HepG2 (cell line): ENCODE data around the gene SSC5D. TPM values are rescaled to one million over a fixed set of nuclear protein-coding genes. Genes with fewer than 3 reads are reported as not detected.

ENCODE experiments used
- ATAC-seq: fragments of 200-7000 bp; cut with Tn5 transposase; 3 replicates; pipeline ENCODE4 v1.9.1; 2020; ENCODE audit warnings: mild to moderate bottlenecking, moderate library complexity
- BruUV-seq: library from RNA; stranded (reverse); fragments of 400-500 nt; replicated peaks from 2 replicates; lab custom pipeline; 2021; lab: Mats Ljungman, UMichigan
- CTCF ChIA-PET: fragments of 300-600 bp; formaldehyde crosslinking; extraction: SDS; loops from one replicate; lab custom pipeline; 2021; ENCODE audit warnings: low total read pairs, inconsistent platforms, low intra/inter-chr PET ratio; lab: Yijun Ruan, JAX
- POLR2A ChIA-PET: fragments of 350-600 bp; sonication (Branson Sonifier 250); formaldehyde crosslinking; loops from one replicate; lab custom pipeline; 2020; ENCODE audit warnings: antibody characterized with exemption, inconsistent platforms; lab: Yijun Ruan, JAX
- DNase-seq: peaks from one replicate; pipeline ENCODE4 v3.0.0-alpha.2; 2015; ENCODE audit warnings: low spot score
- FAIRE-seq: peaks from 3 replicates; lab custom pipeline; 2011; peaks lifted over from hg19 to GRCh38; lab: Jason Lieb, UNC
- H2AFZ ChIP-seq: one replicate; pipeline ENCODE4 v1.6.1; 2011; ENCODE audit warnings: low read length, inconsistent platforms
- H3K27ac ChIP-seq: fragments of 300-600 bp; 3 replicates; pipeline ENCODE4 v1.8.0; 2011; ENCODE audit warnings: mixed run types, mild to moderate bottlenecking, mixed read lengths, low read length, inconsistent platforms; ENCODE audit not compliant: insufficient read depth; ENCODE audit errors: extremely low read length
- H3K27me3 ChIP-seq, 2 experiments: fragments of 200-600 bp in 1 of 2; 2 replicates in 1 of 2; 3 replicates in 1 of 2; pipeline versions ENCODE4 v1.6.0 to v1.8.0; 2011; ENCODE audit warnings: low read length in 2 of 2, mild to moderate bottlenecking in 2 of 2, moderate library complexity in 2 of 2, inconsistent platforms in 1 of 2; ENCODE audit not compliant: insufficient read depth in 2 of 2, control insufficient read depth in 1 of 2
- H3K36me3 ChIP-seq, 2 experiments: fragments of 200-600 bp in 1 of 2; replicated peaks in 1 of 2; 2 replicates in 1 of 2; 3 replicates in 1 of 2; pipeline versions ENCODE4 v1.5.1 to v1.8.0; 2011; ENCODE audit warnings: low read length in 2 of 2, inconsistent platforms in 1 of 2; ENCODE audit not compliant: insufficient read depth in 2 of 2, control insufficient read depth in 1 of 2
- H3K4me1 ChIP-seq: 2 replicates; pipeline ENCODE4 v1.5.1; 2012; ENCODE audit warnings: low read length, inconsistent platforms; ENCODE audit not compliant: insufficient read depth
- H3K4me2 ChIP-seq: 2 replicates; pipeline ENCODE4 v1.6.0; 2011; ENCODE audit warnings: low read depth, low read length, inconsistent platforms
- H3K4me3 ChIP-seq, 3 experiments: fragments of 200-600 bp in 1 of 3; sonication (generic), shearing (Covaris generic) in 1 of 3; replicated peaks in 1 of 3; 2 replicates each; pipeline ENCODE4 v1.5.1; 2011 to 2016; ENCODE audit warnings: low read length in 3 of 3, inconsistent platforms in 2 of 3, low read depth in 2 of 3, mild to moderate bottlenecking in 2 of 3, control low read depth in 1 of 3, mixed read lengths in 1 of 3; ENCODE audit not compliant: insufficient read depth in 1 of 3
- H3K79me2 ChIP-seq: one replicate; pipeline ENCODE4 v1.6.1; 2011; ENCODE audit warnings: low read length, inconsistent platforms; ENCODE audit not compliant: insufficient read depth
- H3K9ac ChIP-seq: 2 replicates; pipeline ENCODE4 v1.6.0; 2011; ENCODE audit warnings: mild to moderate bottlenecking, low read depth, low read length, inconsistent platforms; ENCODE audit not compliant: insufficient read depth
- H3K9me3 ChIP-seq: 2 replicates; pipeline ENCODE4 v1.5.1; 2012; ENCODE audit warnings: mild to moderate bottlenecking, low read length
- H4K20me1 ChIP-seq: 2 replicates; pipeline ENCODE4 v1.6.0; 2011; ENCODE audit warnings: inconsistent platforms, mild to moderate bottlenecking, low read length, moderate library complexity; ENCODE audit not compliant: insufficient read depth
- ARNTL ChIP-seq: sonication (generic); formaldehyde crosslinking; IDR thresholded peaks from 2 replicates; pipeline ENCODE4 v1.4.0; 2020; ENCODE audit warnings: mild to moderate bottlenecking, missing genetic modification reagents
- ATM ChIP-seq: fragments of 450-650 bp; IDR thresholded peaks from 2 replicates; pipeline ENCODE4 v1.7.1; 2017; ENCODE audit warnings: mild to moderate bottlenecking, borderline replicate concordance
- BORCS8-MEF2B ChIP-seq: sonication (generic); formaldehyde crosslinking; IDR thresholded peaks from 2 replicates; pipeline ENCODE4 v1.8.0; 2022; ENCODE audit warnings: mild to moderate bottlenecking, missing genetic modification reagents
- DZIP1 ChIP-seq: sonication (generic); formaldehyde crosslinking; IDR thresholded peaks from 2 replicates; pipeline ENCODE4 v1.5.0; 2020; ENCODE audit warnings: mild to moderate bottlenecking, missing genetic modification reagents
- GLI4 ChIP-seq: sonication (generic); formaldehyde crosslinking; IDR thresholded peaks from 2 replicates; pipeline ENCODE4 v1.5.1; 2020; ENCODE audit warnings: missing genetic modification reagents, mild to moderate bottlenecking, moderate library complexity, borderline replicate concordance
- LCORL ChIP-seq, 2 experiments: fragments of 450-650 bp in 1 of 2; sonication (generic) in 1 of 2; formaldehyde crosslinking in 1 of 2; IDR thresholded peaks; 2 replicates each; pipeline versions ENCODE4 v1.5.0 to v1.6.1; 2017 to 2020; ENCODE audit warnings: antibody characterized with exemption in 1 of 2, missing genetic modification reagents in 1 of 2
- NRL ChIP-seq: sonication (generic); formaldehyde crosslinking; IDR thresholded peaks from 2 replicates; pipeline ENCODE4 v1.5.0; 2020; ENCODE audit warnings: missing genetic modification reagents, mild to moderate bottlenecking, moderate library complexity, borderline replicate concordance
- SMYD3 ChIP-seq: sonication (generic); formaldehyde crosslinking; IDR thresholded peaks from 2 replicates; pipeline ENCODE4 v1.8.1; 2023; ENCODE audit warnings: mild to moderate bottlenecking, missing genetic modification reagents
- SRY ChIP-seq: sonication (generic); formaldehyde crosslinking; IDR thresholded peaks from 2 replicates; pipeline ENCODE4 v1.8.0; 2022; ENCODE audit warnings: mild to moderate bottlenecking, missing genetic modification reagents
- ZNF12 ChIP-seq: sonication (generic); formaldehyde crosslinking; IDR thresholded peaks from 2 replicates; pipeline ENCODE4 v1.5.0; 2020; ENCODE audit warnings: missing genetic modification reagents
- ZNF225 ChIP-seq: sonication (generic); formaldehyde crosslinking; IDR thresholded peaks from 2 replicates; pipeline ENCODE4 v1.4.0; 2020; ENCODE audit warnings: mild to moderate bottlenecking, missing genetic modification reagents
- ZNF430 ChIP-seq: sonication (generic); formaldehyde crosslinking; IDR thresholded peaks from 2 replicates; pipeline ENCODE4 v1.9.0; 2021; ENCODE audit warnings: mild to moderate bottlenecking, missing genetic modification reagents
- WGBS: methylation state at CpG from one replicate; pipeline ENCODE4 v1.1.6; 2017; ENCODE audit warnings: low lambda C conversion rate; 5-methylcytosine and 5-hydroxymethylcytosine counted together
- in situ Hi-C: cut with HindIII; loops from 2 replicates; pipeline ENCODE4 v1.10.0; 2017; ENCODE audit warnings: low pct_unique_long_range_greater_than_20kb; ENCODE audit not compliant: extremely low pct_ligation_motif_present
- intact Hi-C: fragments of 100-400 bp; cut with micrococcal nuclease; formaldehyde crosslinking; loops from one replicate; pipeline ENCODE4 v1.10.0; 2022; ENCODE audit not compliant: unreplicated experiment
- polyA plus RNA-seq, 8 experiments: library from polyadenylated mRNA; depleted of rRNA in 3 of 8; stranded (reverse) in 7 of 8; unstranded in 1 of 8; fragments of >200 nt; fragmentation: Illumina TruSeq in 4 of 8; extraction: Trizol in 4 of 8; gene quantifications; 2 replicates each; pipeline versions ENCODE4 v1.2.1 to v1.2.3, GENCODE V29; 2011 to 2016; ENCODE audit warnings: low read depth in 4 of 8, missing spikeins in 1 of 8, mixed read lengths in 1 of 8; ENCODE audit not compliant: insufficient read depth in 1 of 8
- total RNA-seq, 5 experiments: library from RNA; depleted of rRNA; stranded (reverse); fragments of >200 nt; fragmentation: Illumina TruSeq; extraction: Trizol; gene quantifications; 2 replicates each; pipeline ENCODE4 v1.2.3, GENCODE V29; 2016; ENCODE audit warnings: low read depth in 1 of 5
- TF ChIP-seq, protein P1 (sequence below): IDR thresholded peaks from 2 replicates; pipeline ENCODE4 v1.6.1; 2016; ENCODE audit warnings: missing genetic modification reagents, missing compliant biosample characterization
- TF ChIP-seq, protein P2 (sequence below): sonication (generic); formaldehyde crosslinking; IDR thresholded peaks from 2 replicates; pipeline ENCODE4 v1.8.1; 2023; ENCODE audit warnings: missing genetic modification reagents, mild to moderate bottlenecking, borderline replicate concordance
- TF ChIP-seq, protein P3 (sequence below): sonication (generic); formaldehyde crosslinking; IDR thresholded peaks from 2 replicates; pipeline ENCODE4 v1.5.0; 2020; ENCODE audit warnings: mild to moderate bottlenecking, missing genetic modification reagents

The SSC5D gene
- total and polyA plus RNA-seq, 2 of the 13 experiments (the other 11 are each of a cell fraction or from before 2014, with no cell fraction given) = not detected

- intact Hi-C loops = no loop called here
- no peak for FAIRE-seq
- WGBS = 34% methylated on average over 18 of the region's 26 CpGs
These were observed 12.2 kb downstream of the SSC5D start for GRCh38 chr19:55500368-55500952.

More at GRCh38 chr19:55500368-55500952, 12.2 kb downstream of the SSC5D start:
- DNase-seq = no peak
- no peak overlapping the region for H3K9ac ChIP-seq
- ChIA-PET CTCF (no interaction called here), POLR2A (no interaction called here)
- H3K4me2 ChIP-seq = no peak overlapping the region
- no peak for TF ChIP-seq SRY (CRISPR knock-in tag)
- no peak for TF ChIP-seq ATM
- TF ChIP-seq NRL (CRISPR knock-in tag) = no peak
- no peak for TF ChIP-seq LCORL (IDR thresholded peaks at IDR 0.05)
- no peak for TF ChIP-seq LCORL (CRISPR knock-in tag; IDR thresholded peaks at IDR 0.05)
- TF ChIP-seq ZNF12 = no peak
- TF ChIP-seq DZIP1 (CRISPR knock-in tag) = no peak
- TF ChIP-seq ARNTL (CRISPR knock-in tag) = no peak
- no peak for TF ChIP-seq ZNF430 (CRISPR knock-in tag)
- TF ChIP-seq GLI4 (CRISPR knock-in tag) = no peak
- TF ChIP-seq, protein P1, sequence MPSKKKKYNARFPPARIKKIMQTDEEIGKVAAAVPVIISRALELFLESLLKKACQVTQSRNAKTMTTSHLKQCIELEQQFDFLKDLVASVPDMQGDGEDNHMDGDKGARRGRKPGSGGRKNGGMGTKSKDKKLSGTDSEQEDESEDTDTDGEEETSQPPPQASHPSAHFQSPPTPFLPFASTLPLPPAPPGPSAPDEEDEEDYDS (CRISPR knock-in tag) = no peak
- TF ChIP-seq, protein P2, sequence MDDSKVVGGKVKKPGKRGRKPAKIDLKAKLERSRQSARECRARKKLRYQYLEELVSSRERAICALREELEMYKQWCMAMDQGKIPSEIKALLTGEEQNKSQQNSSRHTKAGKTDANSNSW (CRISPR knock-in tag) = no peak
- TF ChIP-seq BORCS8-MEF2B (CRISPR knock-in tag) = no peak
- TF ChIP-seq ZNF225 = no peak
- TF ChIP-seq, protein P3, sequence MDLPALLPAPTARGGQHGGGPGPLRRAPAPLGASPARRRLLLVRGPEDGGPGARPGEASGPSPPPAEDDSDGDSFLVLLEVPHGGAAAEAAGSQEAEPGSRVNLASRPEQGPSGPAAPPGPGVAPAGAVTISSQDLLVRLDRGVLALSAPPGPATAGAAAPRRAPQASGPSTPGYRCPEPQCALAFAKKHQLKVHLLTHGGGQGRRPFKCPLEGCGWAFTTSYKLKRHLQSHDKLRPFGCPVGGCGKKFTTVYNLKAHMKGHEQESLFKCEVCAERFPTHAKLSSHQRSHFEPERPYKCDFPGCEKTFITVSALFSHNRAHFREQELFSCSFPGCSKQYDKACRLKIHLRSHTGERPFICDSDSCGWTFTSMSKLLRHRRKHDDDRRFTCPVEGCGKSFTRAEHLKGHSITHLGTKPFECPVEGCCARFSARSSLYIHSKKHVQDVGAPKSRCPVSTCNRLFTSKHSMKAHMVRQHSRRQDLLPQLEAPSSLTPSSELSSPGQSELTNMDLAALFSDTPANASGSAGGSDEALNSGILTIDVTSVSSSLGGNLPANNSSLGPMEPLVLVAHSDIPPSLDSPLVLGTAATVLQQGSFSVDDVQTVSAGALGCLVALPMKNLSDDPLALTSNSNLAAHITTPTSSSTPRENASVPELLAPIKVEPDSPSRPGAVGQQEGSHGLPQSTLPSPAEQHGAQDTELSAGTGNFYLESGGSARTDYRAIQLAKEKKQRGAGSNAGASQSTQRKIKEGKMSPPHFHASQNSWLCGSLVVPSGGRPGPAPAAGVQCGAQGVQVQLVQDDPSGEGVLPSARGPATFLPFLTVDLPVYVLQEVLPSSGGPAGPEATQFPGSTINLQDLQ (CRISPR knock-in tag) = no peak
- TF ChIP-seq SMYD3 (CRISPR knock-in tag) = no peak
- TF ChIP-seq, all 625 proteins: peak for 0
- no peaks in the 10 kb centered on the region for H3K79me2 ChIP-seq
- no peak overlapping the region for H2AFZ ChIP-seq
- in situ Hi-C loops = no loop called here
- no peaks in the 10 kb centered on the region for H3K36me3 ChIP-seq
- no peak for ATAC-seq
- BruUV-seq = no TSS peak
- peaks cover 6 to 64% of the 10 kb centered on the region in 2 experiments for H3K27me3 ChIP-seq
- H4K20me1 ChIP-seq = no peaks in the 10 kb centered on the region
- H3K4me3 ChIP-seq = no peak overlapping the region
- no peaks in the 10 kb centered on the region for H3K9me3 ChIP-seq
- peaks cover 11% of the 10 kb centered on the region; the same call in 1 of the 2 replicates for H3K4me1 ChIP-seq
- H3K27ac ChIP-seq = no peak overlapping the region
